AML-193 (cell line): ENCODE data around the gene DOP1A.
A peak's percentile ranks its signal among the peaks of the same experiment; 100 is the strongest.
"Not testable (repeated sequence)": the region's sequence is repeated elsewhere in the genome, so short reads cannot be mapped to it uniquely, and the experiment has no call there.

Experiments
- DNase-seq, 2 experiments: peaks; one replicate each; lab custom pipeline; 2025; lab: John Stamatoyannopoulos, UW

DOP1A gene

GRCh38 chr6:83151114-83151513 lies 83.6 kb downstream of the DOP1A start:
- no peak for DNase-seq

GRCh38 chr6:83152913-83153312 lies 85.4 kb downstream of the DOP1A start:
- DNase-seq = no peak

- no peak for DNase-seq
Measured at GRCh38 chr6:83153883-83154521, 86.5 kb downstream of the DOP1A start.

GRCh38 chr6:83155794-83156193 lies 88.3 kb downstream of the DOP1A start:
- no peak for DNase-seq

GRCh38 chr6:83160167-83160566 lies 92.7 kb downstream of the DOP1A start:
- DNase-seq = no peak

- no peak for DNase-seq
Measured at GRCh38 chr6:83167726-83168278, 100.3 kb downstream of the DOP1A start.

- no peak for DNase-seq
Measured at GRCh38 chr6:83168556-83168955, 101.1 kb downstream of the DOP1A start.

GRCh38 chr6:83169106-83169505 lies 101.6 kb downstream of the DOP1A start:
- DNase-seq = no peak

GRCh38 chr6:83169511-83169910 lies 102.0 kb downstream of the DOP1A start:
- DNase-seq = no peak

GRCh38 chr6:83176246-83176645 lies 108.8 kb downstream of the DOP1A start:
- no peak for DNase-seq

GRCh38 chr6:83180426-83180950 lies 113.0 kb downstream of the DOP1A start:
- no peak for DNase-seq

GRCh38 chr6:83182114-83182513 lies 114.6 kb downstream of the DOP1A start:
- DNase-seq = no peak

GRCh38 chr6:83183082-83183828 lies 115.8 kb downstream of the DOP1A start:
- no peak for DNase-seq

- no peak for DNase-seq
Measured at GRCh38 chr6:83185096-83185495, 117.6 kb downstream of the DOP1A start.

GRCh38 chr6:83188501-83188900 lies 121.0 kb downstream of the DOP1A start:
- DNase-seq = no peak

- DNase-seq = no peak
Measured at GRCh38 chr6:83190626-83191025, 123.2 kb downstream of the DOP1A start.

- DNase-seq = not testable (repeated sequence)
Measured at GRCh38 chr6:83191974-83192373, 124.5 kb downstream of the DOP1A start.

GRCh38 chr6:83192456-83192855 lies 125.0 kb downstream of the DOP1A start:
- no peak for DNase-seq

GRCh38 chr6:83192871-83193746 lies 125.6 kb downstream of the DOP1A start, which contains the start of the genes PGM3 and RWDD2A:
Gene PGM3, minus strand, starts transcription at chr6:83193265. Its CDS starts 2,253 bp downstream, at chr6:83191012.
Gene RWDD2A, plus strand, starts transcription at chr6:83193357. Its CDS starts 1,095 bp downstream, at chr6:83194452.
- DNase-seq = peak; percentile 87 to 90

GRCh38 chr6:83193747-83194566 lies 126.5 kb downstream of the DOP1A start:
- DNase-seq = peak; percentile 24 to 43
